Glomerular visceral epithelial cell (primary cell): ENCODE data around the gene CPEB3.
A peak's percentile ranks its signal among the peaks of the same experiment; 100 is the strongest.

ENCODE experiments used
- DNase-seq: peaks from one replicate; pipeline ENCODE4 v3.0.0-alpha.2; 2016; ENCODE audit errors: extremely low spot score

The CPEB3 gene

GRCh38 chr10:92213049-92213448 is 77.8 kb downstream of the CPEB3 start:
- DNase-seq: no peak

GRCh38 chr10:92208736-92209135 is 82.1 kb downstream of the CPEB3 start:
- peak; percentile 28 for DNase-seq

- no peak for DNase-seq
Observed at GRCh38 chr10:92208157-92208720, 82.6 kb downstream of the CPEB3 start.

GRCh38 chr10:92207061-92207460 is 83.8 kb downstream of the CPEB3 start:
- no peak for DNase-seq

- peak; percentile 8 for DNase-seq
Observed at GRCh38 chr10:92203919-92204623, 86.8 kb downstream of the CPEB3 start.

GRCh38 chr10:92202536-92202935 is 88.3 kb downstream of the CPEB3 start:
- DNase-seq: no peak

- DNase-seq: no peak
Observed at GRCh38 chr10:92200564-92200963, 90.3 kb downstream of the CPEB3 start.

- DNase-seq: no peak
Observed at GRCh38 chr10:92187101-92187500, 103.8 kb downstream of the CPEB3 start.

GRCh38 chr10:92184977-92185376 is 105.9 kb downstream of the CPEB3 start:
- DNase-seq: no peak

- DNase-seq: no peak
Observed at GRCh38 chr10:92183199-92183598, 107.7 kb downstream of the CPEB3 start.

GRCh38 chr10:92181575-92181974 is 109.3 kb downstream of the CPEB3 start:
- DNase-seq: no peak

- DNase-seq: no peak
Observed at GRCh38 chr10:92180399-92180798, 110.5 kb downstream of the CPEB3 start.

- DNase-seq: no peak
Observed at GRCh38 chr10:92177546-92177945, 113.3 kb downstream of the CPEB3 start.

- no peak for DNase-seq
Observed at GRCh38 chr10:92175164-92175563, 115.7 kb downstream of the CPEB3 start.

- DNase-seq: no peak
Observed at GRCh38 chr10:92173996-92174395, 116.9 kb downstream of the CPEB3 start.

GRCh38 chr10:92164036-92164696 is 126.7 kb downstream of the CPEB3 start:
- no peak for DNase-seq

GRCh38 chr10:92162541-92162940 is 128.3 kb downstream of the CPEB3 start:
- DNase-seq: no peak

GRCh38 chr10:92156874-92157773 is 133.8 kb downstream of the CPEB3 start:
- DNase-seq: no peak

- DNase-seq: no peak
Observed at GRCh38 chr10:92150823-92151222, 140.1 kb downstream of the CPEB3 start.

- DNase-seq: no peak
Observed at GRCh38 chr10:92149261-92149660, 141.6 kb downstream of the CPEB3 start.

GRCh38 chr10:92146781-92147180 is 144.1 kb downstream of the CPEB3 start:
- no peak for DNase-seq

GRCh38 chr10:92146107-92146506 is 144.8 kb downstream of the CPEB3 start:
- no peak for DNase-seq
